T-helper 2 cell treated with Interferon-gamma antibody and Interleukin-4, amounts not matched to agents 5 μg/mL and 100 μg/mL, for 36 hours (primary cell): Measurements from ENCODE around the gene B3GAT3.

ENCODE experiments used
- DNase-seq: peaks from one replicate; pipeline ENCODE4 v3.0.0; 2021; ENCODE audit warnings: low spot score
- H3K27ac Mint-ChIP-seq: one replicate; pipeline ENCODE4 v1.8.0; 2021; ENCODE audit warnings: mild to moderate bottlenecking, mixed read lengths
- H3K27me3 Mint-ChIP-seq: one replicate; pipeline ENCODE4 v1.8.0; 2021; ENCODE audit warnings: low read depth, mixed read lengths
- H3K36me3 Mint-ChIP-seq: one replicate; pipeline ENCODE4 v1.8.0; 2021; ENCODE audit warnings: low read depth, mixed read lengths
- H3K4me1 Mint-ChIP-seq: one replicate; pipeline ENCODE4 v1.8.0; 2021; ENCODE audit warnings: low read depth, mixed read lengths
- H3K4me3 Mint-ChIP-seq: one replicate; pipeline ENCODE4 v1.8.0; 2022; ENCODE audit warnings: mild to moderate bottlenecking, moderate library complexity, mixed read lengths
- H3K9me3 Mint-ChIP-seq: one replicate; pipeline ENCODE4 v1.8.0; 2021; ENCODE audit warnings: mixed read lengths

B3GAT3 gene

DNA sequence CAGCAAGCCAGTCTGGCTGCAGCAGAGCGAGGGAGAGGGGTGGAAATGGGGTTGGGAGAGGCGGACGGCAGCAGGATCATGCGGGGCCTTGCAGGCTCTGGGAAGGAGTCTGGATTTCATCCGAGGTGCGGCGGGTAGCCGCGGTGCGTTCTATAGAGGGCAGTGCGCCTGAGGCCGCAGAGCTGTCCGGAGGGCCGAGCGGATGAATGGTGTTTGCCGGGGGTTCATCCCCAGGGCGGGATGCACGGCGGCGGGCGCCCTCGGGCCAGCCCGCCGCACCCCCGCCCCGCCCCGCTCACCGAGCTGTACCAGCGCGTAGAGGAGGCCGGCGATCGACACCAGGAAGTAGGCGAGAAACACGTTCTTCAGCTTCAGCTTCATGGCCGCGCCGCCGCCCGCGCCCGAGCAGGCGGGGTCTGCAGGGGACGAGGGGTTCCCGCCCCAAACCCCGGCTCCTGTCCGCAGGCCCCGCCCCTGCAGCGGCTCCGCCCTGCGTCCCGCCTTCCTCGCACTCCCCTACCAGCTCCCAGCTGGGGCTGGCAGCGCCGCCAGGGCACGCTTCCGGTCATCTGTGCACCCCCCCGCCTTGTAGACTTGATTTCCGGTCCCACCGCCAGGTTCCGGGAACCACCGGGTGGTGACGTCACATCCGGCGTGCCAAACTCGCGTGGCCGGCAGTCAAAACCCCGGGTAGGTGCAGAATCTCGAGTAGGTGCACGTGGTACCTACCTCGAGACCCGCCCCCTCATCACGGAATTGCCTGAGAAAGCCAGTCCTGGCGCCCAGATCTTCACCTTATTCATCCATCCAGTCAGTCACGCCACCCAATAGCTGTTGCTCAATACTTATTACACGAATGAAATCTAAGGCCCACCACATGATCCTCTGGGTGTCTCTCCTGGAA, at the start of gene B3GAT3:
Gene B3GAT3 (minus strand): TSS at position 420 of the 904 bp plus-strand sequence. CDS start 39 bp downstream, at position 381.
- Mint-ChIP-seq H3K36me3 (peaks cover 43% of the 10 kb centered on the region), H3K27me3 (no peaks in the 10 kb centered on the region), H3K27ac (peak within 1 kb of the TSS; percentile 97), H3K4me1 (peaks cover 19% of the 10 kb centered on the region), H3K4me3 (peak within 1 kb of the TSS; percentile 85), H3K9me3 (no peaks in the 10 kb centered on the region)
- peak; percentile 97 for DNase-seq

DNA sequence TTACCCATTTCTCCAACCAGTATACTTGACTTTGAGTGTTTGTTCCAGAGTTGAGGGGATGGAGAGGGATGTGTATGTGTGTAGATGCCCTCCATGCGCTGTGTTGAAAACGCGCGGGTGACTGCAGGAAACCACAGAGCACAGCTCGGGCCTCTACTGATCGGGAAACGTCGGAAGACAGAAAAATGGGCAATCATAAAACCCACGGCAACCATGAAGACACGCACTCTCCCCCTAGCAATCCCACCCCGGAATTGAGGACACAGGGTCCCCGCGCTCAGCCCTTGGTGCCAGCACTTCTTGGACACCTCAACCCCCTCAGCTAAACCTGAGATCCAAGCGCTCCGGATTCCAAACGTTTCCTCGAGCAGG, 49.4 kb upstream of the B3GAT3 start:
- Mint-ChIP-seq H3K9me3 (no peaks in the 10 kb centered on the region), H3K36me3 (peaks cover 42% of the 10 kb centered on the region), H3K4me1 (peaks cover 43% of the 10 kb centered on the region)

DNA sequence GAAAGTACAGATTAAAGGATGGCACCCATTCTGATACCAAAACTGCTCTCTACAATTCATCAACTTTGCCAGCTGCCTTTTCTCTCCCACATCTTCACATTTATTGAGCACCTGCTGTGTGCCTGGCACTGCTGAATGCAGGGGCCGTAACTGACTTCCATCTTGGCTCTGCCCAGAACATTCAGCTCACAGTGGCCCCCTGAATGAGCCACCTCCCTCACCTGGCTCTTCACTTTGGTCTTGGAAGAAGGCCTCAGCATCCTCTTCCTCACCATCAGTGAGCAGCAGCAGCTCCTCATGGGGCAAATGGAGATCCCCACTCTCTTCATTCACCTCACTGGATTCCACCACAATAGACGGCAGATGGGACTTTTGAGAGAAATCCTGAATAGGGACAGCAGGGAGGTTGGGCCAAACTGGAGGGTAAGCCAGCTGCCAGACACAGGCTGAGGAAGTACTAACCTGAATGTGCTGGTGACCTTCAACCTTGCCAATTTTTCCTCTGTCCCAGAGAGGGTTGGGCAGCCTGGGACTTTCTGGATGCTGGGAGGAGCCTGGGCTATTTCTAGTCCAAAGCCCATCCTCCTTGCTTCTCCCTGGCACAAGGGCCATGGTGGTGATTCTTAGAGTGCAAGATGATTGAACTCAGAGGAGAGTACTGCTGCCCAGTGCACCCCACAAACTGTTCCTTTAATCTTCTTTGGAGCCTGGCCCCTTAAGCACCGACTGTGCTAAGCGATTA, 47.8 kb upstream of the B3GAT3 start:
- Mint-ChIP-seq H3K36me3 (peaks cover 46% of the 10 kb centered on the region), H3K4me3 (peak overlapping the region; percentile 98), H3K27me3 (no peaks in the 10 kb centered on the region), H3K4me1 (peaks cover 38% of the 10 kb centered on the region), H3K27ac (peak overlapping the region; percentile 92), H3K9me3 (no peaks in the 10 kb centered on the region)
- DNase-seq = no peak

More for the DNA sequence above, 49.4 kb upstream of the B3GAT3 start:
- Mint-ChIP-seq H3K27me3 (no peaks in the 10 kb centered on the region), H3K4me3 (peak overlapping the region; percentile 98), H3K27ac (peak overlapping the region; percentile 92)
- DNase-seq = no peak

DNA sequence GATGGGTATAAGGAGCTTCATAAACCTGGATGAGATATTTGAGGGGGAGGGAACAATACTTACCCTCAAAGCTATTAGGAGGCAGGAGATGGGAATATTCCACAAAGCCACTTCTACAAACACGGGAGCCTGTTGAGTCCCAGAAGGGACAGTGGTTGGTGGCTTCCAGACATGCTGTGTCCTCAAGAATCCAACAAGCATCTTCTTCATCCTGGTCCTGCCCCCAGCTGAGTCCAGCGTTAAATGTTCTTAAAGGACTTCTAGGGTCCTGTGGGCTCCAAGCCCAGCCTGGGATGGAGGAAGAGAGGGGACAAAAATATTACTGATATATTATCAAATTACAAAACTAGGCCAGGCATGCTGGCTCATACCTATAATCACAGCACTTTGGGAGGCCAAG, 45.7 kb upstream of the B3GAT3 start:
- H3K9me3 Mint-ChIP-seq = no peaks in the 10 kb centered on the region
- H3K27ac Mint-ChIP-seq = peak overlapping the region; percentile 10
- H3K4me1 Mint-ChIP-seq = peaks cover 31% of the 10 kb centered on the region
- no peaks in the 10 kb centered on the region for H3K27me3 Mint-ChIP-seq
- no peak for DNase-seq
- peaks cover 46% of the 10 kb centered on the region for H3K36me3 Mint-ChIP-seq
- peak overlapping the region; percentile 98 for H3K4me3 Mint-ChIP-seq

DNA sequence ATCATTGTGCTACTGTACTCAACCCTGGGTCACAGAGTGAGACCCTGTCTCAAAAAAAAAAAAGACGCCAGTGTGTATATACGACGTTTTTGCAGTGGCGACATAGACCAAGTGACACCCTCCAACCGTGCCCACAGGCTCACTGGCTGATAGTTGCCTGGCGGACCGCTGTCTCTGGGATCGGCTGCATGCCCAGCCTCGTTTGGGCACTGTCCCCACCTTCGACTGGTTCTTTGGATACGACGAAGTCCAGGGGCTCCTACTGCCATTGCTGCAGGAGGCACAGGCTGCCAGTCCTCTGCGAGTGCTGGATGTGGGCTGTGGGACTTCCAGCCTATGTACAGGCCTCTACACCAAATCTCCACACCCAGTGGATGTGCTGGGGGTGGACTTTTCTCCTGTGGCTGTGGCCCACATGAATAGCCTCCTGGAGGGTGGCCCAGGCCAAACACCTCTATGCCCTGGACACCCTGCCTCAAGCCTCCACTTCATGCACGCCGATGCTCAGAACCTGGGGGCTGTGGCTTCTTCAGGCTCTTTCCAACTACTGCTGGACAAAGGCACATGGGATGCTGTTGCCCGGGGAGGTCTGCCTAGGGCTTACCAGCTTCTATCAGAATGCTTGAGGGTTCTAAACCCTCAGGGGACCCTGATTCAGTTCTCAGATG, 44.6 kb upstream of the B3GAT3 start:
- peaks cover 43% of the 10 kb centered on the region for H3K36me3 Mint-ChIP-seq
- H3K27me3 Mint-ChIP-seq = no peaks in the 10 kb centered on the region
- H3K4me3 Mint-ChIP-seq = peak overlapping the region; percentile 98
- peaks cover 30% of the 10 kb centered on the region for H3K4me1 Mint-ChIP-seq
- DNase-seq = no peak
- peak overlapping the region; percentile 68 for H3K27ac Mint-ChIP-seq
- H3K9me3 Mint-ChIP-seq = no peaks in the 10 kb centered on the region

DNA sequence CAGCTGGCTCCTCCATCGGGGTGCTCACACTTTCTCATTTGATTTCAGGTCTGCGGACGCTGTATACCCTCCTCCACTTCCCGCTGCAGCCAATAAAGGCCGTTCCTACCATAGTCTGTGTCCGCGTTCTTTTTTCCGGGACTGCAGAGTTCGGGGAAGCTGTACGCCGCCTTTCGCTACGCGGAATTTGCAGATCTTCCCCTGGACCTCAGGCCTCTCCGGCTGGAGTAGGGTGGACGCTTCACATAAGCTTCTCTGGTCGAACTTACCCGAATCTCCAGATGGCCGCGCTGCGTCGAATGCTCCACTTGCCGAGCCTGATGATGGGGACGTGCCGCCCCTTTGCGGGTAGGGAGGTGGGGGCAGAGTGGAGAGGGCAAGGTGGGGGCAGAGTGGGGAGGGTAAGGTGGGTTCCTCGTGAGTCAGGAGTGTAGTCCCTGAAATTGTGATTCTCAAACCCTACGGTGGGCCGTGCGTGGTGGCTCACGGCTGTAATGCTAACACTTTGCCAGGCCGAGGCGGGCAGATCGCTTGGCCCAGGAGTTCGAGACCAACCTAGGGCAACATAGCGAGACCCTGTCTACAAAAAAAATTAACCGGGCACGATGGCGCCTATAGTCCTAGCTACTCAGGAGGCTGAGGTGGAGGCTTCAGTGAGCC, 43.9 kb upstream of the B3GAT3 start:
- Mint-ChIP-seq H3K4me1 (peaks cover 28% of the 10 kb centered on the region), H3K27me3 (no peaks in the 10 kb centered on the region), H3K36me3 (peaks cover 41% of the 10 kb centered on the region), H3K27ac (peak overlapping the region; percentile 91), H3K4me3 (peak overlapping the region; percentile 98), H3K9me3 (no peaks in the 10 kb centered on the region)
- DNase-seq = peak; percentile 47

DNA sequence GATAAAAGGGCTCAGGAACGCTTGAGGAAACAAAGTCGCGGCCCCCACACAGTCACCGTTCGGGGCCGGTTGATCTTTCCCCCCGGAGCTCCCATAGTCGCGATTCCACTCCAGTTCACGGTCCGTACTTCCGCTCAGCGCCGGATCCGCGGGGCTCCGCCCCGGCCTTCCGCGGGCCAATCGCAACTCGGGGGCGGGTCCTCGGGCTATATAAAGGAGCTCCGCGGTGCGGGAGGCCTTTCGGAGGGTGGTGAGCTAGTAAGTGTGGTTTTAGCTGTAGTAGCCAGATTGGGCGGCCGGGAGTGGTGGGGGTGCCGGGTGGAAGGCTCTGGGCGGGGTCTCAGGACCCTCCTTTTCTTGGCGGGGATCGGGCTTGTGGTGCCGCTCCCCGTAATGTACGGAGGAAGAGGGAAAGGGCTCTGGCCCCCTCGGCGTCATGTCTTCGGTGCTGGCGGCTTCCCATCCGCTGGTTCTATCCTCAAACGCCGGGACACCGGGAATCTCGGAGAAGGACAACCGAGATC, 43.4 kb upstream of the B3GAT3 start, which contains the start of the genes C11orf98 and CSKMT:
Gene C11orf98 (minus strand): TSS at position 136 of the 524 bp plus-strand sequence. CDS start 41 bp downstream, at position 95.
Gene CSKMT (plus strand): TSS at position 238 of the 524 bp plus-strand sequence. CDS start 568 bp downstream, outside the sequence.
- peaks cover 41% of the 10 kb centered on the region for H3K36me3 Mint-ChIP-seq
- DNase-seq = peak; percentile 96
- H3K9me3 Mint-ChIP-seq = no peaks in the 10 kb centered on the region

DNA sequence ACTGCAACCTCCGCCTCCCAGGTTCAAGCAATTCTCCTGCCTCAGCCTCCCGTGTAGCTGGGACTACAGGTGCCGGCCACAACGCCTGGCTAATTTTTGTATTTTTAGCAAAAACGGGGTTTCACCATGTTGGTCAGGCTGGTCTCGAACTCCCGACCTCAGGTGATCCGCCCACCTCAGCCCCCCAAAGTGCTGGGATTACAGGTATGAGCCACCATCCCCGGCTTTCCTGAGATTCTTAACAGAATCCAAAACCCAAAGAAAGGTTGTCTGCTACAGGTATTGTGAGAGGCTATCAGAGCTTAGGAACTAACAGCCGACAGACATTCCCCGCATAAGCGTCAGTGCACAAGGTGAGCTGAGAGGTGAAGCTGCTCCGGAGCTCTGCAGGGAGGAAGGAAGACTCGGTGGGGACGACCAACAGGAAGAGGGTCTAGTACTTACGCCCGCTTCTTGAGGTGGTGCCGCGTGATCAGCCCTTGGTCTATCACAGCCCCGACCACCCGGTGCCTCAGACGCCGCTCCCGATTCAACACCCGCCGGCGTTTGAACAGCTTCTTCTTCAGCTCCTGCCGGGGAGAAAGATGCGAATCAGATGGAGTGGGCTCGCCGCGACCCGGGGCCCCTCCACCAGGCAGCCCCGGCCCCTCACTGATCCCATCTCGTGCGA, 42.8 kb upstream of the B3GAT3 start:
- peaks cover 20% of the 10 kb centered on the region for H3K4me1 Mint-ChIP-seq
- H3K9me3 Mint-ChIP-seq = no peaks in the 10 kb centered on the region
- H3K27ac Mint-ChIP-seq = peak overlapping the region; percentile 91
- H3K36me3 Mint-ChIP-seq = peaks cover 41% of the 10 kb centered on the region
- H3K4me3 Mint-ChIP-seq = peak overlapping the region; percentile 98
- no peak for DNase-seq
- no peaks in the 10 kb centered on the region for H3K27me3 Mint-ChIP-seq

More for the DNA sequence above, 43.4 kb upstream of the B3GAT3 start, which contains the start of the genes C11orf98 and CSKMT:
- H3K27ac Mint-ChIP-seq = peak within 1 kb of the TSS; percentile 91
- H3K27me3 Mint-ChIP-seq = no peaks in the 10 kb centered on the region
- peaks cover 24% of the 10 kb centered on the region for H3K4me1 Mint-ChIP-seq
- H3K4me3 Mint-ChIP-seq = peak within 1 kb of the TSS; percentile 98

DNA sequence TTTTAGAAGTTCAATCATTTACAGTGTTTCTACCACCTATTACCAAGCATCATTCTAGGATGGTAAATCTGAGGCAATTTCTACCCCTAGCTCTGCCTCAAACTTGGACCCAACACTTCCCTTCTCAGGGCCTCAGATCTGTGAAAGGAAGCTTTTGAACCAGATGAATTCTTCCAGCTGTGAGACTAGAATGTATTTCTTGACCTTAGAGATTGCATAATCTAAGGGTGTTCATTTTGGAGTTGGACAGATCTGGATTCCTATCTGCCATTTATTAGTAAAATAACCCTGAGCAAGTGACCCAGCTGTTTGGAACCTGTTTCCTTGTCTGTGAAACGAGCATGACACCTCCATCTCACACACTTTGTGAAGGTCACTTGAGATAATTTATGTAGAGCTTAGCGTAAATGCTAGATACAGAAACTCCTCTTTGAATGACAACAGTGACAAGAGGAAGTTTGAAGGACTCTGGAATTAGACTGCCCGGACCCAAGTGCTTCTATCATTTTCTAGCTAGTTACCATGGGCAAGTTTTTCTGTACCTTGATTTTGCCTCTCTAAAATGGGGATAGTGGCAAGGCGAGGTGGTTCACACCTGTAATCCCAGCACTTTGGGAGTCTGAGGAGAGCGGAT, 35.1 kb upstream of the B3GAT3 start:
- Mint-ChIP-seq H3K27ac (no peak overlapping the region), H3K4me3 (no peak overlapping the region), H3K27me3 (no peaks in the 10 kb centered on the region), H3K9me3 (no peaks in the 10 kb centered on the region), H3K36me3 (peaks cover 6% of the 10 kb centered on the region), H3K4me1 (peaks cover 15% of the 10 kb centered on the region)
- DNase-seq = no peak

DNA sequence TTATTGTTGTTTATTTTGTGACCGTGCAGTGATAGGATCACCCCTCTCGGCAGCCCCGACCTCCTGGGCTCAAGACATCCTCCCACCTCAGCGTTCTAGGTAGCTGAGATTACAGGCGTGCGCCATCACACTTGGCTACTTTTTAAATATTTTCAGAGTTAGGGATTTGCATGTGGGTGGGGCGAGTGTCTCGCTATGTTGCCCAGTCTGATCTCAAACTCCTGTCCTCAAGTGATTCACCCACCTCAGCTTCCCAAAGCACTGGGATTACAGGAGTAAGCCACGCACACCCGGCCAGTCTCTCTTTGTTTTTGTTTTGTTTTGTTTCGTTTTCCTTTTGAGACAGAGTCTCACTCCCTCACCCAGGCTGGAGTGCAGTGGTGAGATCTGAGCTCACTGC, 32.5 kb upstream of the B3GAT3 start:
- peaks cover 14% of the 10 kb centered on the region for H3K4me1 Mint-ChIP-seq
- H3K9me3 Mint-ChIP-seq = no peaks in the 10 kb centered on the region
- no peaks in the 10 kb centered on the region for H3K27me3 Mint-ChIP-seq
- H3K36me3 Mint-ChIP-seq = peaks cover 11% of the 10 kb centered on the region
- no peak overlapping the region for H3K27ac Mint-ChIP-seq
- DNase-seq = no peak
- H3K4me3 Mint-ChIP-seq = peak overlapping the region; percentile 46

DNA sequence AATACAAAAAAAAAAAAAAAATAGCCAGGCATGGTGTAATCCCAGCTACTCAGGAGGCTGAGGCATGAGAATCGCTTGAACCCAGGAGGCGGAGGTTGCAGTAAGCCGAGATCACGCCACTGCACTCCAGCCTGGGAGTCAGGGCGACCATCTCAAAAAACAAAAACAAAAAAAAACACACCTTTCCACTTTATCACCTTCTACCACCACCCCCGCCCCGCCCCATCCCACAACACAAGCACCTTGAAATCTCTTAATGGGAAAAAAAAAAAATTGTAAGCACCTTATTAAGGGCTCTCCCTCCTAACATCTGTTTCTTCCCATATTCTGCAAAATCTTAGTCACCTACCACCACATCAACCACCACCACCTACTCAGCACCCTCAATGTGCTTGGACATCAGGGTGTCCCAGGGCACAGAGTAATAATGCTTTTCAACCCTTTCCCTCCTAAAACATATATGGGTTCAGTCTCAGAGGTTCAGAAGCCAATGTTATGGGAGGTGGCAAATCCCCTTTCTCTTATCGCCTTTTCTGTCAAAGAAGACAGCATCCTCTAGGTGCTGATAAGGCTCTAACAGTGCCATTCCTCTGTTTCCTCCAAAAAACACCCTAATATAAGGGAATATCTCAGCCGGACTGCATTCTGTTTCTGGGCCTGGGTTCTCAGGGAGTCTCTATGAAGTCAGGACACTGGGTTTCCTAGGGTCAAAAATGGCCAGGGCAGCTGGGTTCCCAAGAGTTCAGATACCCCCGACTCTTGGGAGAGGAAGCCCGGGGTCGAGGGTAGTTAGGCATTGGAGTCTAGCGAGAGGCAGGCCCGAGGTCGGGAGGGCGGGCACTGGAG, 30.6 kb upstream of the B3GAT3 start:
- Mint-ChIP-seq H3K36me3 (peaks cover 15% of the 10 kb centered on the region), H3K27ac (peak overlapping the region; percentile 95), H3K9me3 (no peaks in the 10 kb centered on the region), H3K27me3 (no peaks in the 10 kb centered on the region), H3K4me1 (peaks cover 14% of the 10 kb centered on the region), H3K4me3 (peak overlapping the region; percentile 95)
- DNase-seq = no peak
